Activated naive CD4-positive, alpha-beta T cell treated with anti-CD3 and anti-CD28 coated beads for 36 hours (primary cell): ENCODE results near the gene PLAC8. TPM values are rescaled to one million over a fixed set of nuclear protein-coding genes. Genes with fewer than 3 reads are reported as not detected.
"Not testable (repeated sequence)": the region's sequence is repeated elsewhere in the genome, so short reads cannot be mapped to it uniquely, and the experiment has no call there.

ENCODE experiments used
- CTCF ChIA-PET: fragments of 350-600 bp; sonication (Branson Sonifier 250); formaldehyde crosslinking; loops from one replicate; lab custom pipeline; 2021; ENCODE audit warnings: antibody characterized with exemption; lab: Charles Lee
- DNase-seq: peaks from one replicate; pipeline ENCODE4 v3.0.0-alpha.2; 2020
- H3K27ac Mint-ChIP-seq: one replicate; pipeline ENCODE4 v1.8.0; 2021; ENCODE audit warnings: mild to moderate bottlenecking, mixed read lengths
- H3K27me3 Mint-ChIP-seq: one replicate; pipeline ENCODE4 v1.8.0; 2021; ENCODE audit warnings: low read depth, mixed read lengths
- H3K36me3 Mint-ChIP-seq: one replicate; pipeline ENCODE4 v1.8.0; 2021; ENCODE audit warnings: low read depth, mixed read lengths
- H3K4me1 Mint-ChIP-seq: one replicate; pipeline ENCODE4 v1.8.0; 2021; ENCODE audit warnings: low read depth, mixed read lengths
- H3K4me3 Mint-ChIP-seq: one replicate; pipeline ENCODE4 v1.8.0; 2021; ENCODE audit warnings: mild to moderate bottlenecking, moderate library complexity, mixed read lengths
- H3K9me3 Mint-ChIP-seq: one replicate; pipeline ENCODE4 v1.8.0; 2021; ENCODE audit warnings: mixed read lengths
- intact Hi-C: fragments of 100-400 bp; cut with micrococcal nuclease; formaldehyde crosslinking; loops from one replicate; pipeline ENCODE4 v1.15.1; 2023
- total RNA-seq, 2 experiments: library from RNA; stranded (reverse); gene quantifications; one replicate each; pipeline ENCODE4 v1.2.3, GENCODE V29; 2021

The PLAC8 gene
- total RNA-seq, 2 experiments from 2014 or later: 62.0 to 62.3 TPM

GRCh38 chr4:83054928-83055327 lies 59.6 kb downstream of the PLAC8 start:
- CTCF ChIA-PET: interaction anchor here (0.7 to 1.9 kb wide), 5 partner anchors 92 to 225 kb away, joined by 3 to 9 read pairs (median 4); no protein-coding TSS in a partner anchor
- H3K4me3 Mint-ChIP-seq: no peak overlapping the region
- H3K36me3 Mint-ChIP-seq: peaks cover 17% of the 10 kb centered on the region
- H3K27ac Mint-ChIP-seq: no peak overlapping the region
- peak; percentile 34 for DNase-seq
- H3K27me3 Mint-ChIP-seq: no peaks in the 10 kb centered on the region
- intact Hi-C loops: loop anchor here (1.0 to 2.0 kb wide), 3 partner anchors 198 to 227 kb away; no protein-coding TSS in a partner anchor
- no peaks in the 10 kb centered on the region for H3K4me1 Mint-ChIP-seq
- H3K9me3 Mint-ChIP-seq: no peaks in the 10 kb centered on the region

- H3K27ac Mint-ChIP-seq, H3K4me1 Mint-ChIP-seq, DNase-seq, H3K9me3 Mint-ChIP-seq, H3K4me3 Mint-ChIP-seq, intact Hi-C loops, H3K27me3 Mint-ChIP-seq: not testable (repeated sequence)
- peaks cover 15% of the 10 kb centered on the region for H3K36me3 Mint-ChIP-seq
- CTCF ChIA-PET: interaction anchor here (2.8 kb wide), 1 partner anchor 11 kb away, joined by 12 read pairs; no protein-coding TSS in a partner anchor
Observed at GRCh38 chr4:83048781-83049180, 65.7 kb downstream of the PLAC8 start.

GRCh38 chr4:83046693-83047473 lies 67.6 kb downstream of the PLAC8 start:
- peaks cover 14% of the 10 kb centered on the region for H3K4me1 Mint-ChIP-seq
- no peak overlapping the region for H3K4me3 Mint-ChIP-seq
- no peaks in the 10 kb centered on the region for H3K27me3 Mint-ChIP-seq
- no peak for DNase-seq
- no peaks in the 10 kb centered on the region for H3K9me3 Mint-ChIP-seq
- intact Hi-C loops: no loop called here
- CTCF ChIA-PET: interaction anchor here (2.8 kb wide), 1 partner anchor 9 kb away, joined by 12 read pairs; no protein-coding TSS in a partner anchor
- H3K27ac Mint-ChIP-seq: no peak overlapping the region
- peaks cover 10% of the 10 kb centered on the region for H3K36me3 Mint-ChIP-seq

GRCh38 chr4:83043801-83044407 lies 70.6 kb downstream of the PLAC8 start:
- no peak for DNase-seq
- intact Hi-C loops: no loop called here
- H3K27ac Mint-ChIP-seq: no peak overlapping the region
- no peak overlapping the region for H3K4me3 Mint-ChIP-seq
- CTCF ChIA-PET: interaction anchor here (0.6 kb wide), 1 partner anchor 13 kb away, joined by 3 read pairs; no protein-coding TSS in a partner anchor
- H3K27me3 Mint-ChIP-seq: no peaks in the 10 kb centered on the region
- no peaks in the 10 kb centered on the region for H3K9me3 Mint-ChIP-seq
- H3K36me3 Mint-ChIP-seq: peaks cover 3% of the 10 kb centered on the region
- H3K4me1 Mint-ChIP-seq: peaks cover 31% of the 10 kb centered on the region

- intact Hi-C loops, H3K4me3 Mint-ChIP-seq, DNase-seq, H3K27me3 Mint-ChIP-seq, H3K36me3 Mint-ChIP-seq, H3K27ac Mint-ChIP-seq, H3K9me3 Mint-ChIP-seq: not testable (repeated sequence)
- H3K4me1 Mint-ChIP-seq: peaks cover 36% of the 10 kb centered on the region
- CTCF ChIA-PET: interaction anchor here (0.6 kb wide), 2 partner anchors 12 to 401 kb away, joined by 3 to 4 read pairs; no protein-coding TSS in a partner anchor
Observed at GRCh38 chr4:83043157-83043556, 71.4 kb downstream of the PLAC8 start.

GRCh38 chr4:83040269-83040668 lies 74.3 kb downstream of the PLAC8 start:
- H3K36me3 Mint-ChIP-seq: peaks cover 3% of the 10 kb centered on the region
- H3K4me1 Mint-ChIP-seq: peaks cover 52% of the 10 kb centered on the region
- H3K4me3 Mint-ChIP-seq: no peak overlapping the region
- H3K27ac Mint-ChIP-seq: no peak overlapping the region
- intact Hi-C loops: no loop called here
- no peaks in the 10 kb centered on the region for H3K27me3 Mint-ChIP-seq
- H3K9me3 Mint-ChIP-seq: no peaks in the 10 kb centered on the region
- CTCF ChIA-PET: interaction anchor here (0.6 to 4.1 kb wide), 5 partner anchors 8 to 243 kb away, joined by 3 to 18 read pairs (median 7); partner anchors contain the start of gene COQ2
- DNase-seq: no peak

Other genes starting within 250 kb of the PLAC8 start
- 10 to 100 TPM; 85.1 to 85.7 TPM for gene SEC31A, start 223.6 kb downstream of the PLAC8 start, total RNA-seq
- gene THAP9, start 214.0 kb downstream of the PLAC8 start, total RNA-seq: 1 to 10 TPM; 2.7 to 3.3 TPM
- 10 to 100 TPM; 17.0 to 17.1 TPM for gene LIN54, start 103.9 kb downstream of the PLAC8 start, total RNA-seq
- gene COPS4, start 79.5 kb downstream of the PLAC8 start, total RNA-seq: 10 to 100 TPM; 37.1 to 38.6 TPM
- 10 to 100 TPM; 18.7 to 19.5 TPM for gene COQ2, start 170.1 kb upstream of the PLAC8 start, total RNA-seq
- gene HPSE, start 220.1 kb upstream of the PLAC8 start, total RNA-seq: 10 to 100 TPM; 13.5 to 16.1 TPM